ENCODE results near the gene MAST2.

GRCh38 chr1:46056325-46056724, 252.9 kb downstream of the MAST2 start:
- TF ChIP-seq CTCF (conservative IDR thresholded peaks at IDR 0.05 in 1 of 2, IDR thresholded peaks at IDR 0.05 in 1 of 2; ENCODE audit: extremely low read depth in 1 of 2, insufficient read depth in 1 of 2, low read depth in 1 of 2, low read length in 2 of 2) = no peak
- no peak for TF ChIP-seq EZH2 (IDR thresholded peaks at IDR 0.05; ENCODE audit: borderline replicate concordance, low read length)

Measured in mammary epithelial cell (primary cell).